ENCODE data around the gene ZNF668.

Gene ZNF668

DNA sequence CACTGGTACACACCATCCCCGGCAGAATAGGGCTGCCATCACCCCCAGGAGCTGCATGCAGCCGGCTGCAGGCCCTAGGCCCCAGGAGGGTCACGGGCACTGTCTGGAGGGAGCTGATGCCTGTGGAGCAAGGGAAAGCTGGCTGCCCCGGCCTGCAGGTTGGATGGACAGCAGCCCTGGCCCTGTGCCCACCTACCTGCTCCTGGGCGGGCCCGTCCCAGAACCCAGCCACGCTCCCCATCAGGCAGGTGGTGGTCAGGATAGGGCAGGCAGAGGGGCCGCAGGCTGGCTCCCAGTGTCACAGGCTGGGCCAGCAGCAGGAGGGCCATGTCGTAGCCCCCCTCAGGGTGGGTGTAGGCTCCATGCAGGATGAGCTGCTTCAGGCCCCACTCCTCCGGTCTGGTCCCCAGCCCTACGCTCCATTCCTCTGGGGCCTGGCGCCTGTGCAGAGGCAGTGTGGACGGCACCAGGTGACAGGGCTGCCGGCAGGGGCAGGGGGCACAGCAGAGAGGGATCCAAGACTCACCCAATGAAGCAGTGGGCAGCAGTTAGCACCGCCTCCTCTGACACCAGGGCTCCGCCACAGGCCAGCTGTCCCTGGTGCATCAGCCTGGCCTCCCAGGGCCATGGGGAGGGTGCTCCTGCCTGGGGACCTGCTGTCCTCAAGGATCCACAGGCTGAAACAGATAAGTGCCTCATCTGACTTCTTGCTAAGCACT lies 10.7 kb upstream of the ZNF668 start:
- TF ChIP-seq, protein P1, sequence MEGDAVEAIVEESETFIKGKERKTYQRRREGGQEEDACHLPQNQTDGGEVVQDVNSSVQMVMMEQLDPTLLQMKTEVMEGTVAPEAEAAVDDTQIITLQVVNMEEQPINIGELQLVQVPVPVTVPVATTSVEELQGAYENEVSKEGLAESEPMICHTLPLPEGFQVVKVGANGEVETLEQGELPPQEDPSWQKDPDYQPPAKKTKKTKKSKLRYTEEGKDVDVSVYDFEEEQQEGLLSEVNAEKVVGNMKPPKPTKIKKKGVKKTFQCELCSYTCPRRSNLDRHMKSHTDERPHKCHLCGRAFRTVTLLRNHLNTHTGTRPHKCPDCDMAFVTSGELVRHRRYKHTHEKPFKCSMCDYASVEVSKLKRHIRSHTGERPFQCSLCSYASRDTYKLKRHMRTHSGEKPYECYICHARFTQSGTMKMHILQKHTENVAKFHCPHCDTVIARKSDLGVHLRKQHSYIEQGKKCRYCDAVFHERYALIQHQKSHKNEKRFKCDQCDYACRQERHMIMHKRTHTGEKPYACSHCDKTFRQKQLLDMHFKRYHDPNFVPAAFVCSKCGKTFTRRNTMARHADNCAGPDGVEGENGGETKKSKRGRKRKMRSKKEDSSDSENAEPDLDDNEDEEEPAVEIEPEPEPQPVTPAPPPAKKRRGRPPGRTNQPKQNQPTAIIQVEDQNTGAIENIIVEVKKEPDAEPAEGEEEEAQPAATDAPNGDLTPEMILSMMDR (IDR thresholded peaks at IDR 0.05; ENCODE audit: borderline replicate concordance, insufficient read depth, low read depth, low read length), result no peak

GRCh38 chr16:31083981-31084380 lies 9.9 kb upstream of the ZNF668 start:
- TF ChIP-seq, protein P1 (IDR thresholded peaks at IDR 0.05; ENCODE audit: borderline replicate concordance, insufficient read depth, low read depth, low read length), result no peak
- H3K4me3 ChIP-seq (ENCODE audit: low read depth, low read length), result no peak overlapping the region

More for the DNA sequence above, 10.7 kb upstream of the ZNF668 start:
- H3K4me3 ChIP-seq (ENCODE audit: low read depth, low read length), result no peak overlapping the region

DNA sequence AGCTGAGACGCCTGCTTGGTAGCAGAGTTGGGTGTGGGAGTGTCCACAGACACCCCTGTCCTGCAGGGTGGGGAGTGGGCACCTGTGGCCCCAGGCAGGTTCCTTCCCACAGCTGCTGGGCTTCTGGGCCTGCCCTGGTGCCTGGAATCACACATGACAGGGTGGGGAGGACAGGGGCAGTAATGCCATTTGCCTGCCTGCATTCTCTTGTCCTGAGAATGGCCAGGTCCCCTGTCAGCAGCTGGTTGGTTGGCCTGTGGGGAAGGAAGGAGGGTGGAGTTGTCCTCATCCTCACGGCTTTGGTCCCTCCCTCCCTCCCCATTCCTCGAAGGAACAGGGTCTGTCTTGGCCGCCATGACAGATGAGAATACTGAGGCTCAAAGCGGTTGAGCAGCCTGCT lies 9.5 kb upstream of the ZNF668 start:
- TF ChIP-seq, protein P1 (IDR thresholded peaks at IDR 0.05; ENCODE audit: borderline replicate concordance, insufficient read depth, low read depth, low read length), result no peak
- H3K4me3 ChIP-seq (ENCODE audit: low read depth, low read length), result no peak overlapping the region

DNA sequence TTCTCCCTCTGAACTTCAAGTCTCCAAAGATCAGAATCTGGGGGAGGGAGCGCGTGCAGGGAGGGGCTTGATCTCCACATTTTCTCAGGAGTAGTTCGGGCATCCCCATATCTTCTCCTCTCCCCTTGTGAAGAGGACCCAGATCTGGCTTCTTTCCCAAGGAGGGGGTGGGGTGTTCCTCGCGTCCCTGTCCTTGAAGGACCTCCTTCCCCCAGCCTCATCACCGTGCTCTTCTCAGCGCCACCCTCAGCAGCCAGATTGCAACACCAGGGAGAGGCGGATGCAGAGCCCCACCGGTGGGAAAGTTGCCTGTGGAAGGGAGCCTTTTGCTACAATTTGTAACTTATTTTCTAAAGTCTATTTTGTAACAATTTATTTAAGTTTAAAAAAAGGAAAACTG lies 9.0 kb upstream of the ZNF668 start:
- H3K4me3 ChIP-seq (ENCODE audit: low read depth, low read length), result no peak overlapping the region
- TF ChIP-seq, protein P1 (IDR thresholded peaks at IDR 0.05; ENCODE audit: borderline replicate concordance, insufficient read depth, low read depth, low read length), result no peak

DNA sequence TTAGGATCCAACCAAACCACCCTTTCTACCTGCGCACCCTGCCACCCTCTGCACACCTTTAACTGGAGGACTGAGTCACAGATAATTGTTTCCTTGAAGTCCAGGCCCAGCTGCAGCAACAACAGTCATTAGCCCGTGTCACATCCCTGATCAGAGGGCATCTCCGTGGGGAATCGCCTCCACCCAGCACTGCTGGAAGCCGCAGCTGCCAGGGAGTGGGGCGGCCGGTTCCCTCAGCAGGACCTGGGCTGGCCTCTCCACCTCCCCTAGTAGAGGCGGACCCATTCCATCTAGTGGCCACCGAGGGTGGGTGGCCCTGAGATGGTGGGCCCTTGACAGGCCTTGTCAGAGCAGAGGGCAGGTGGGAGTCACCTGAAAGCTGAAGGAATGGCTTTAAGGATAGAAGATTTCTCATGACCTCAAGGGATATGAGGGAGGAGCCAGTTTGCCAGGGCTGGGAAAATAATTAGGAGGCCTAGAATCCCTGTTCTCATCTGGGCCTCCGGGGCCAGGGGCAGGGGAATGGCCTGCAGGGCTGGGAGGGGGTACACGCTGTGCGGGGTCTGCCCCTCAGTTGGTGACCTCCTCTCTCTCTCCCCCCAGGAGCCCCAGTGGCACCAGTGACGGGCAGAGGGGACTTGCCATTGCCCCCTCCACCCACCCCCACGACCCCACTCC lies 8.5 kb upstream of the ZNF668 start:
- H3K4me3 ChIP-seq (ENCODE audit: low read depth, low read length), result no peak overlapping the region
- TF ChIP-seq, protein P1 (IDR thresholded peaks at IDR 0.05; ENCODE audit: borderline replicate concordance, insufficient read depth, low read depth, low read length), result no peak

- TF ChIP-seq, protein P1 (IDR thresholded peaks at IDR 0.05; ENCODE audit: borderline replicate concordance, insufficient read depth, low read depth, low read length), result no peak
- H3K4me3 ChIP-seq (ENCODE audit: low read depth, low read length), result no peak overlapping the region
Measured at GRCh38 chr16:31081428-31082351, 7.7 kb upstream of the ZNF668 start.
